ENCODE data around the gene EIF3B.

DNA sequence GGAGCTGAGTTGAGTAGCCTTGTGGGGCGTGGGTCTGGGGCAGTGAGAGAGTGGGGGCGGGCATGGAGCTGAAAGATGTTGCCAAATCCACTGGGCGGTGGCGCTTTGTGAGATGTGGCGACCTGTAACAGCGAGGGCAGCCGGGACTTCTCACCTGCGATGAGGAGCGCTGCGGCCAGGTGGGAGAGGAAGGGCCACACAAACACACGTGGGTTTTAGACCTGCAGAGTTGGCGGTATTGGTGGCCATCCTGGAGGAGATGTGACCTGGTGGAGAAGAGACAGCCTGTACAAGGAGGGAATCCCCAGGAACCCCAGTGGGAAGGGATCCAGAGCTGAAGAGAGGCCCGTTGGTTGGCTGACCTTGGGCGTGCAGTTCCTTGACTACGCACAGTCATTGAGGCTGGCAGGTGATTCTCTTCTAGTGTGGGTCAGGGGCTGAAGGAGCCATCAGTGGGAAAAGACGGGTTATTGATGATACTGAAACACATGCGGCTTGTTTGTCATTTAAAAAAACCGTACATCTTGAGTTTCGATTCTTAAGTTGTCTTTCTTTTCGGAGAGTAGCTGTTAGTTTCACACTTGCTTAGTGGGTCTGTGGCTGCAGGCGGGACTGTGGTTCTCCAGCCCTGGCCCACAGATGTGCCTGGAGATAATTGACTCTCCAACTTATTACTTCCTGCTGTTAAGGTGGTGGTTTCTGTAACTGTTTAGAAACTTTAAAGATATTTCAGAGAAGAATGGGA, 51.1 kb downstream of the EIF3B start:
- no peak for TF ChIP-seq CTCF (IDR thresholded peaks at IDR 0.05)
- no peak for TF ChIP-seq POLR2A (IDR thresholded peaks at IDR 0.05; ENCODE audit: low read depth)
